ENCODE measurements around the gene GPC5.

GPC5 gene

GRCh38 chr13:92807353-92807752 lies 1408.9 kb downstream of the GPC5 start:
- H4K5ac ChIP-seq (ENCODE audit: low read length) = no peak overlapping the region

GRCh38 chr13:92807966-92808365 lies 1409.5 kb downstream of the GPC5 start:
- Histone ChIP-seq H3K4me2 (ENCODE audit: low read length) (no peak overlapping the region), H2AK5ac (ENCODE audit: low read length) (no peak overlapping the region), H2BK15ac (replicated peaks; ENCODE audit: low read depth) (no peak overlapping the region), H3K23ac (ENCODE audit: low read length) (no peak overlapping the region), H2BK120ac (ENCODE audit: low read depth, low read length) (no peak overlapping the region), H3K4me1 (ENCODE audit: control insufficient read depth, low read depth, low read length) (no peaks in the 10 kb centered on the region), H3K4me3 (ENCODE audit: low read length) (no peak overlapping the region), H4K5ac (ENCODE audit: low read length) (no peak overlapping the region), H3K4ac (ENCODE audit: low read depth, low read length) (no peak overlapping the region), H3K18ac (ENCODE audit: low read length) (no peak overlapping the region), H4K8ac (ENCODE audit: low read depth, low read length) (no peak overlapping the region), H3K36me3 (ENCODE audit: control insufficient read depth, insufficient read depth, low read length) (no peaks in the 10 kb centered on the region), H3K56ac (ENCODE audit: low read length) (no peak overlapping the region), H3K27me3 (ENCODE audit: insufficient read depth, low read length, poor library complexity) (no peaks in the 10 kb centered on the region), H3K27ac (ENCODE audit: low read depth, low read length) (no peak overlapping the region), H2BK5ac (ENCODE audit: low read length) (no peak overlapping the region), H3K79me1 (ENCODE audit: low read length) (no peaks in the 10 kb centered on the region), H3K79me2 (ENCODE audit: control insufficient read depth, insufficient read depth, low read length) (no peaks in the 10 kb centered on the region), H3K9ac (ENCODE audit: low read length) (no peak overlapping the region)
- DNase-seq = no peak
- no CpG with 5 or more reads among the region's 2 CpGs for WGBS (ENCODE audit: extremely low coverage, insufficient coverage, low lambda C conversion rate)

More at GRCh38 chr13:92807353-92807752, 1408.9 kb downstream of the GPC5 start:
- no peak overlapping the region for H4K8ac ChIP-seq (ENCODE audit: low read depth, low read length)
- H2BK5ac ChIP-seq (ENCODE audit: low read length) = no peak overlapping the region
- H3K36me3 ChIP-seq (ENCODE audit: control insufficient read depth, insufficient read depth, low read length) = no peaks in the 10 kb centered on the region
- no peak overlapping the region for H2BK120ac ChIP-seq (ENCODE audit: low read depth, low read length)
- no peaks in the 10 kb centered on the region for H3K4me1 ChIP-seq (ENCODE audit: control insufficient read depth, low read depth, low read length)
- no peak overlapping the region for H3K4me3 ChIP-seq (ENCODE audit: low read length)
- no peak overlapping the region for H3K9ac ChIP-seq (ENCODE audit: low read length)
- no peak overlapping the region for H2AK5ac ChIP-seq (ENCODE audit: low read length)
- no peaks in the 10 kb centered on the region for H3K27me3 ChIP-seq (ENCODE audit: insufficient read depth, low read length, poor library complexity)
- H3K18ac ChIP-seq (ENCODE audit: low read length) = no peak overlapping the region
- no peak overlapping the region for H3K56ac ChIP-seq (ENCODE audit: low read length)
- DNase-seq = no peak
- H3K23ac ChIP-seq (ENCODE audit: low read length) = no peak overlapping the region
- no peak overlapping the region for H3K27ac ChIP-seq (ENCODE audit: low read depth, low read length)
- no peak overlapping the region for H2BK15ac ChIP-seq (replicated peaks; ENCODE audit: low read depth)
- no CpG with 5 or more reads among the region's 3 CpGs for WGBS (ENCODE audit: extremely low coverage, insufficient coverage, low lambda C conversion rate)
- H3K4me2 ChIP-seq (ENCODE audit: low read length) = no peak overlapping the region
- no peaks in the 10 kb centered on the region for H3K79me2 ChIP-seq (ENCODE audit: control insufficient read depth, insufficient read depth, low read length)
- no peak overlapping the region for H3K4ac ChIP-seq (ENCODE audit: low read depth, low read length)
- H3K79me1 ChIP-seq (ENCODE audit: low read length) = no peaks in the 10 kb centered on the region

- H3K9ac ChIP-seq (ENCODE audit: low read length) = no peak overlapping the region
- H3K27ac ChIP-seq (ENCODE audit: low read depth, low read length) = no peak overlapping the region
- no peak overlapping the region for H2AK5ac ChIP-seq (ENCODE audit: low read length)
- no peak overlapping the region for H2BK15ac ChIP-seq (replicated peaks; ENCODE audit: low read depth)
- H3K23ac ChIP-seq (ENCODE audit: low read length) = no peak overlapping the region
- no CpG with 5 or more reads among the region's 2 CpGs for WGBS (ENCODE audit: extremely low coverage, insufficient coverage, low lambda C conversion rate)
- no peak overlapping the region for H3K4ac ChIP-seq (ENCODE audit: low read depth, low read length)
- H3K27me3 ChIP-seq (ENCODE audit: insufficient read depth, low read length, poor library complexity) = no peaks in the 10 kb centered on the region
- H3K36me3 ChIP-seq (ENCODE audit: control insufficient read depth, insufficient read depth, low read length) = no peaks in the 10 kb centered on the region
- H3K4me1 ChIP-seq (ENCODE audit: control insufficient read depth, low read depth, low read length) = no peaks in the 10 kb centered on the region
- H3K4me3 ChIP-seq (ENCODE audit: low read length) = no peak overlapping the region
- H4K5ac ChIP-seq (ENCODE audit: low read length) = no peak overlapping the region
- no peak overlapping the region for H3K4me2 ChIP-seq (ENCODE audit: low read length)
- H3K18ac ChIP-seq (ENCODE audit: low read length) = no peak overlapping the region
- H4K8ac ChIP-seq (ENCODE audit: low read depth, low read length) = no peak overlapping the region
- H3K56ac ChIP-seq (ENCODE audit: low read length) = no peak overlapping the region
- no peaks in the 10 kb centered on the region for H3K79me2 ChIP-seq (ENCODE audit: control insufficient read depth, insufficient read depth, low read length)
- H2BK120ac ChIP-seq (ENCODE audit: low read depth, low read length) = no peak overlapping the region
- H2BK5ac ChIP-seq (ENCODE audit: low read length) = no peak overlapping the region
- no peaks in the 10 kb centered on the region for H3K79me1 ChIP-seq (ENCODE audit: low read length)
- peak; percentile 45 for DNase-seq
Observed at GRCh38 chr13:92821324-92821723, 1422.9 kb downstream of the GPC5 start.

GRCh38 chr13:92823059-92823458 lies 1424.6 kb downstream of the GPC5 start:
- Histone ChIP-seq H2BK15ac (replicated peaks; ENCODE audit: low read depth) (no peak overlapping the region), H3K56ac (ENCODE audit: low read length) (no peak overlapping the region), H3K79me2 (ENCODE audit: control insufficient read depth, insufficient read depth, low read length) (no peaks in the 10 kb centered on the region), H3K9ac (ENCODE audit: low read length) (no peak overlapping the region), H2BK120ac (ENCODE audit: low read depth, low read length) (no peak overlapping the region), H4K8ac (ENCODE audit: low read depth, low read length) (no peak overlapping the region), H3K4me2 (ENCODE audit: low read length) (no peak overlapping the region), H3K27ac (ENCODE audit: low read depth, low read length) (no peak overlapping the region), H3K79me1 (ENCODE audit: low read length) (no peaks in the 10 kb centered on the region), H2AK5ac (ENCODE audit: low read length) (no peak overlapping the region), H3K4me3 (ENCODE audit: low read length) (no peak overlapping the region), H3K4me1 (ENCODE audit: control insufficient read depth, low read depth, low read length) (no peaks in the 10 kb centered on the region), H4K5ac (ENCODE audit: low read length) (no peak overlapping the region), H3K18ac (ENCODE audit: low read length) (no peak overlapping the region), H2BK5ac (ENCODE audit: low read length) (no peak overlapping the region), H3K4ac (ENCODE audit: low read depth, low read length) (no peak overlapping the region), H3K36me3 (ENCODE audit: control insufficient read depth, insufficient read depth, low read length) (no peaks in the 10 kb centered on the region), H3K23ac (ENCODE audit: low read length) (no peak overlapping the region), H3K27me3 (ENCODE audit: insufficient read depth, low read length, poor library complexity) (no peaks in the 10 kb centered on the region)
- WGBS (ENCODE audit: extremely low coverage, insufficient coverage, low lambda C conversion rate) = no CpG with 5 or more reads among the region's 1 CpG
- DNase-seq = no peak

- Histone ChIP-seq H3K27me3 (ENCODE audit: insufficient read depth, low read length, poor library complexity) (no peaks in the 10 kb centered on the region), H3K23ac (ENCODE audit: low read length) (no peak overlapping the region), H3K79me2 (ENCODE audit: control insufficient read depth, insufficient read depth, low read length) (no peaks in the 10 kb centered on the region), H2BK120ac (ENCODE audit: low read depth, low read length) (no peak overlapping the region), H3K36me3 (ENCODE audit: control insufficient read depth, insufficient read depth, low read length) (no peaks in the 10 kb centered on the region), H3K18ac (ENCODE audit: low read length) (no peak overlapping the region), H3K4me3 (ENCODE audit: low read length) (no peak overlapping the region), H3K9ac (ENCODE audit: low read length) (no peak overlapping the region), H3K4me1 (ENCODE audit: control insufficient read depth, low read depth, low read length) (no peaks in the 10 kb centered on the region), H2BK15ac (replicated peaks; ENCODE audit: low read depth) (no peak overlapping the region), H3K4me2 (ENCODE audit: low read length) (no peak overlapping the region), H3K56ac (ENCODE audit: low read length) (no peak overlapping the region), H3K27ac (ENCODE audit: low read depth, low read length) (no peak overlapping the region), H4K5ac (ENCODE audit: low read length) (no peak overlapping the region), H2BK5ac (ENCODE audit: low read length) (no peak overlapping the region), H3K79me1 (ENCODE audit: low read length) (no peaks in the 10 kb centered on the region), H2AK5ac (ENCODE audit: low read length) (no peak overlapping the region), H3K4ac (ENCODE audit: low read depth, low read length) (no peak overlapping the region), H4K8ac (ENCODE audit: low read depth, low read length) (no peak overlapping the region)
- WGBS (ENCODE audit: extremely low coverage, insufficient coverage, low lambda C conversion rate) = no CpG with 5 or more reads among the region's 5 CpGs
- no peak for DNase-seq
Observed at GRCh38 chr13:92825938-92826596, 1427.6 kb downstream of the GPC5 start.

GRCh38 chr13:92827503-92827902 lies 1429.1 kb downstream of the GPC5 start:
- peak; percentile 9 for DNase-seq
- H3K79me1 ChIP-seq (ENCODE audit: low read length) = no peaks in the 10 kb centered on the region
- no peaks in the 10 kb centered on the region for H3K4me1 ChIP-seq (ENCODE audit: control insufficient read depth, low read depth, low read length)
- no peak overlapping the region for H2BK5ac ChIP-seq (ENCODE audit: low read length)
- no peak overlapping the region for H3K27ac ChIP-seq (ENCODE audit: low read depth, low read length)
- H3K4ac ChIP-seq (ENCODE audit: low read depth, low read length) = no peak overlapping the region
- no peak overlapping the region for H3K9ac ChIP-seq (ENCODE audit: low read length)
- H2BK120ac ChIP-seq (ENCODE audit: low read depth, low read length) = no peak overlapping the region
- no peaks in the 10 kb centered on the region for H3K79me2 ChIP-seq (ENCODE audit: control insufficient read depth, insufficient read depth, low read length)
- no peak overlapping the region for H3K23ac ChIP-seq (ENCODE audit: low read length)
- no peak overlapping the region for H2BK15ac ChIP-seq (replicated peaks; ENCODE audit: low read depth)
- no CpG with 5 or more reads among the region's 4 CpGs for WGBS (ENCODE audit: extremely low coverage, insufficient coverage, low lambda C conversion rate)
- no peak overlapping the region for H3K4me2 ChIP-seq (ENCODE audit: low read length)
- H3K36me3 ChIP-seq (ENCODE audit: control insufficient read depth, insufficient read depth, low read length) = no peaks in the 10 kb centered on the region
- H4K5ac ChIP-seq (ENCODE audit: low read length) = no peak overlapping the region
- no peak overlapping the region for H3K18ac ChIP-seq (ENCODE audit: low read length)
- H2AK5ac ChIP-seq (ENCODE audit: low read length) = no peak overlapping the region
- no peak overlapping the region for H4K8ac ChIP-seq (ENCODE audit: low read depth, low read length)
- H3K4me3 ChIP-seq (ENCODE audit: low read length) = no peak overlapping the region
- H3K56ac ChIP-seq (ENCODE audit: low read length) = no peak overlapping the region
- no peaks in the 10 kb centered on the region for H3K27me3 ChIP-seq (ENCODE audit: insufficient read depth, low read length, poor library complexity)
